ENCODE results near the gene LMF1. TPM values are rescaled to one million over a fixed set of nuclear protein-coding genes. Genes with fewer than 3 reads are reported as not detected.

Gene LMF1
- total and polyA plus RNA-seq, 2 of the 8 experiments (the other 6 are each of a cell fraction or from before 2014, with no cell fraction given): 3.5 to 9.1 TPM

DNA sequence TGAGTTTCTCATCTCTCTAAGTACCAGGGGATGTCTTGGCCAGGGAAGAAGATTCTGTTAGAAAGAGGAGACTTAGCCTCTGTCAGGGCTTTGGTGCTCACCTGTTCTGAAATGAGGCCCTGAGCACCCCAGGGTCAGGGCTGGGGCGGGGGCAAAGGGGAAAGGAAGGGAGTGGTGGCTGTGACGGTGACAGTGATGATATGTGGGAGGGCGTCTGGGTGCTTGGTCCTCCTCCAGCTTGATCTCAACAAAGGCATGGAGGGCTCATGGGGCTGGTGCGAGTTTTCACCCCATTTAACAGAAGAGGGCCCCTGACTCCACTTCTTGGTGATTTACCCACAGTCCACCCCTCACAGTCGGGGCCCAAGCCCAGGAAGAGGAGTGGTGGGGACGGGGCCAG lies 25.9 kb upstream of the LMF1 start:
- no peak overlapping the region for H3K4me2 ChIP-seq (ENCODE audit: insufficient read depth in 1 of 2, low read depth in 2 of 2, low read length in 2 of 2)
- H2BK20ac ChIP-seq (ENCODE audit: low read length): no peak overlapping the region
- no peak overlapping the region for H2AFZ ChIP-seq (ENCODE audit: low read length)
- peaks cover 0 to 5% (median 0%) of the 10 kb centered on the region in 4 experiments; a peak in 1 of 7 replicates for H3K4me1 ChIP-seq (replicated peaks in 1 of 4; ENCODE audit: control insufficient read depth in 3 of 4, insufficient read depth in 4 of 4, low read length in 3 of 4)
- DNase-seq (ENCODE audit: low read depth in 1 of 2, low spot score in 2 of 2) (no peak), FAIRE-seq (no peak)
- H4K8ac ChIP-seq (ENCODE audit: extremely low read depth, insufficient read depth, low read length): no peak overlapping the region; the same call in 1 of the 2 replicates
- H3K4me3 ChIP-seq (ENCODE audit: extremely low read depth in 1 of 4, insufficient read depth in 2 of 4, low read depth in 3 of 4, low read length in 4 of 4): no peak overlapping the region
- H4K20me1 ChIP-seq (replicated peaks in 1 of 2; ENCODE audit: control insufficient read depth in 1 of 2, insufficient read depth in 2 of 2, low read length in 2 of 2): peaks cover 0 to 2% of the 10 kb centered on the region in 2 experiments
- H2BK12ac ChIP-seq (ENCODE audit: low read depth, low read length): no peak overlapping the region
- H3K23me2 ChIP-seq (ENCODE audit: low read depth, low read length): peaks cover 10% of the 10 kb centered on the region; the same call in 1 of the 2 replicates
- H2BK120ac ChIP-seq (replicated peaks; ENCODE audit: low read depth, low read length): no peak overlapping the region
- WGBS, 2 experiments (ENCODE audit: extremely low coverage in 1 of 2, insufficient coverage in 1 of 2, insufficient read length in 1 of 2, insufficient replicate concordance in 2 of 2, low coverage in 1 of 2, low lambda C conversion rate in 2 of 2, missing lambda C conversion rate in 1 of 2): 71% methylated on average over 6 of the region's 6 CpGs; no CpG with 5 or more reads in 1 of the 2 experiments
- no peak overlapping the region; the same call in 1 of the 2 replicates for H3K18ac ChIP-seq (ENCODE audit: extremely low read depth, low read length)
- no peaks in the 10 kb centered on the region for H3K79me1 ChIP-seq (ENCODE audit: low read depth, low read length)
- H3K14ac ChIP-seq (ENCODE audit: insufficient read length): no peak overlapping the region
- H3K27me3 ChIP-seq (replicated peaks in 1 of 4; ENCODE audit: control insufficient read depth in 3 of 4, extremely low read depth in 1 of 4, insufficient read depth in 3 of 4, low read length in 3 of 4): no peaks in the 10 kb centered on the region
- no peak overlapping the region for H2BK15ac ChIP-seq (ENCODE audit: low read length)
- no peak overlapping the region for H3K9ac ChIP-seq (replicated peaks in 1 of 4; ENCODE audit: extremely low read depth in 1 of 4, low read depth in 3 of 4, low read length in 3 of 4)
- H3K23ac ChIP-seq (ENCODE audit: insufficient read length): no peak overlapping the region
- CTCF ChIA-PET (ENCODE audit: partially characterized antibody): interaction anchor here (1.8 kb wide), 1 partner anchor 18 kb away, joined by 5 read pairs; no protein-coding TSS in a partner anchor
- no peak overlapping the region for H3K4ac ChIP-seq (replicated peaks; ENCODE audit: insufficient read length, low read depth, low read length)
- no peaks in the 10 kb centered on the region for H3K36me3 ChIP-seq (ENCODE audit: control insufficient read depth in 2 of 4, insufficient read depth in 4 of 4, low read length in 3 of 4)
- H3K56ac ChIP-seq (replicated peaks; ENCODE audit: insufficient read length, low read depth, low read length): no peak overlapping the region
- no peak overlapping the region for H3K27ac ChIP-seq (ENCODE audit: low read depth, low read length)
- no peak overlapping the region for H4K91ac ChIP-seq (replicated peaks; ENCODE audit: insufficient read length, low read length)
- H3K9me3 ChIP-seq (ENCODE audit: insufficient read depth in 2 of 2, low read depth in 1 of 2, low read length in 1 of 2): peaks cover 18 to 79% of the 10 kb centered on the region in 2 experiments
- H4K5ac ChIP-seq (ENCODE audit: insufficient read length, low read depth, low read length): no peak overlapping the region
- H3K79me2 ChIP-seq (ENCODE audit: control insufficient read depth in 1 of 2, insufficient read depth in 2 of 2, low read length in 2 of 2): no peaks in the 10 kb centered on the region
- no peak overlapping the region for H2AK5ac ChIP-seq (ENCODE audit: low read depth, low read length)
- POLR2A ChIA-PET (ENCODE audit: partially characterized antibody): no interaction called here
- no peak overlapping the region for H2BK5ac ChIP-seq (ENCODE audit: low read depth, low read length)
- no peak for TF ChIP-seq SP2 (IDR thresholded peaks at IDR 0.05; ENCODE audit: low read length)
- TF ChIP-seq CBX8 (IDR thresholded peaks at IDR 0.05; ENCODE audit: borderline replicate concordance, low read depth, low read length): no peak
- no peak for TF ChIP-seq CTBP2 (IDR thresholded peaks at IDR 0.05; ENCODE audit: borderline replicate concordance, insufficient read depth, insufficient read length, low read length)

All from H1 (cell line).